ENCODE data around the gene CRYGA. TPM values are rescaled to one million over a fixed set of nuclear protein-coding genes. Genes with fewer than 3 reads are reported as not detected.

Gene CRYGA, protein sequence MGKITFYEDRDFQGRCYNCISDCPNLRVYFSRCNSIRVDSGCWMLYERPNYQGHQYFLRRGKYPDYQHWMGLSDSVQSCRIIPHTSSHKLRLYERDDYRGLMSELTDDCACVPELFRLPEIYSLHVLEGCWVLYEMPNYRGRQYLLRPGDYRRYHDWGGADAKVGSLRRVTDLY
- total RNA-seq = not detected

DNA sequence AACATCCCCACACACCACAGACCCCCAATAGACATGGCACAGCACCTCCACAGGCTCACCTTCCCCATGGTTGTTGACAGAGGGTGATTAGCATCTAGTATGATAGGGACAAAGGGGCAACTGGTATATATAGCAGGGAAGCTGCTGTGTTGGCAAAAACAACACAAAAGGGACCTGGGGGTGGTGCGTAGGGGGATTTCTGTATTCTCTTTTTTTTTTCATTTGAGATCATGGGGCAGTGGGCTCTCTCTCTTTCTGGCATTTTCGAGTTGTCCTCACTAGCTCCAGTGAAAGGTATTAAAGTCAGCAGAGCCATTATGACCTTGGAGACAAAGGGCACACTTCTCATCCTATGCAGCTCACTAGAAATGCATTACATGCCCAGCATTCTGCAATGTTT, at the start of gene CRYGA:
TSS of gene CRYGA (minus strand) at position 101 of the 400 bp plus-strand sequence. CDS start at position 68, 33 bp downstream.
- TF ChIP-seq, protein P1, sequence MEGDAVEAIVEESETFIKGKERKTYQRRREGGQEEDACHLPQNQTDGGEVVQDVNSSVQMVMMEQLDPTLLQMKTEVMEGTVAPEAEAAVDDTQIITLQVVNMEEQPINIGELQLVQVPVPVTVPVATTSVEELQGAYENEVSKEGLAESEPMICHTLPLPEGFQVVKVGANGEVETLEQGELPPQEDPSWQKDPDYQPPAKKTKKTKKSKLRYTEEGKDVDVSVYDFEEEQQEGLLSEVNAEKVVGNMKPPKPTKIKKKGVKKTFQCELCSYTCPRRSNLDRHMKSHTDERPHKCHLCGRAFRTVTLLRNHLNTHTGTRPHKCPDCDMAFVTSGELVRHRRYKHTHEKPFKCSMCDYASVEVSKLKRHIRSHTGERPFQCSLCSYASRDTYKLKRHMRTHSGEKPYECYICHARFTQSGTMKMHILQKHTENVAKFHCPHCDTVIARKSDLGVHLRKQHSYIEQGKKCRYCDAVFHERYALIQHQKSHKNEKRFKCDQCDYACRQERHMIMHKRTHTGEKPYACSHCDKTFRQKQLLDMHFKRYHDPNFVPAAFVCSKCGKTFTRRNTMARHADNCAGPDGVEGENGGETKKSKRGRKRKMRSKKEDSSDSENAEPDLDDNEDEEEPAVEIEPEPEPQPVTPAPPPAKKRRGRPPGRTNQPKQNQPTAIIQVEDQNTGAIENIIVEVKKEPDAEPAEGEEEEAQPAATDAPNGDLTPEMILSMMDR (IDR thresholded peaks at IDR 0.05) = no peak
- no peak within 1 kb of the TSS for H3K27ac Mint-ChIP-seq
- H3K4me3 Mint-ChIP-seq = no peak within 1 kb of the TSS
- ATAC-seq = no peak
- H3K9me3 Mint-ChIP-seq = no peaks in the 10 kb centered on the region
- H3K27me3 Mint-ChIP-seq = peaks cover 2% of the 10 kb centered on the region
- intact Hi-C loops (cut with micrococcal nuclease) = no loop called here
- ChIA-PET CTCF (interaction anchor here (1.6 kb wide), 1 partner anchor 9 kb away, joined by 3 read pairs; no protein-coding TSS in a partner anchor), POLR2A (no interaction called here)
- no peak for DNase-seq
- no peaks in the 10 kb centered on the region for H3K4me1 Mint-ChIP-seq (ENCODE audit: low read depth)
- no peaks in the 10 kb centered on the region for H3K36me3 Mint-ChIP-seq (ENCODE audit: low read depth)

DNA sequence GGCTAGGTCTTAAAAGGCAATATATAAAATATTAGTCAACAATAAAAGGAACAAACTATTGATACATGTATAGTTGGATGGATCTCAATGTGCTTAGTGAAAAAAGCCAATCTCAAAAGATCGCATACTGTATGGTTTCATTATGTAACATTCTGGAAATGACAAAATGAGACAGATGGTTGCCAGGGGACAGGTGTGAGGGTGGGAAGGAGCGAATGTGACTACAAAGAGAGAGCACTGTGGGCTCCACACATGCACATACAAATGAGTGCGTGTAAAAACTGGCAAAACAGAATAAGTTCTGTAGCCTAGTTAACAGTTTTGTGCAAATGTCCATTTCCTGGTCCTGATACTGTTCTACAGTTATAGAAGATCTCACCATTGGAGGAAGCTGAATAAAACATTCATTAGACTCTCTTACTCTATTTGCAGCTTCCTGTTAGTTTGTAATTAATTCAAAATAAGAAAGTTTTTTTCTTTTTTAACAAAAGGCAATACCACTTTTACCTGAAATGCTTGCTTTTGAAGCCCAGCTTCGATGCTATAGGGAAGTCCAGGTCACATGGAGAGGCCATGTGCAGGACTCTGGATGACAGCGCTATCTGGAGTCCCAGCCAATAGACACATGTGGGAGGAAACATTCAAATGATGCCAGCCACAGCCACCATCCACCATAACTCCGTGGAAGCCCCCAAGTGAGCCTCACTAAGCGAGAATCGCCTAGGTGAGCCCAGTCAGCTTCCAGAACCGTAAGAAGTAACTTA, 47.5 kb upstream of the CRYGA start:
- H3K4me3 Mint-ChIP-seq = no peak overlapping the region
- ATAC-seq (no peak), DNase-seq (no peak)
- ChIA-PET CTCF (no interaction called here), POLR2A (no interaction called here)
- intact Hi-C loops (cut with micrococcal nuclease) = no loop called here
- H3K27ac Mint-ChIP-seq = no peak overlapping the region
- H3K36me3 Mint-ChIP-seq (ENCODE audit: low read depth) = no peaks in the 10 kb centered on the region
- H3K27me3 Mint-ChIP-seq = no peaks in the 10 kb centered on the region
- TF ChIP-seq, protein P1 (IDR thresholded peaks at IDR 0.05) = no peak
- H3K4me1 Mint-ChIP-seq (ENCODE audit: low read depth) = no peaks in the 10 kb centered on the region
- H3K9me3 Mint-ChIP-seq = no peaks in the 10 kb centered on the region

DNA sequence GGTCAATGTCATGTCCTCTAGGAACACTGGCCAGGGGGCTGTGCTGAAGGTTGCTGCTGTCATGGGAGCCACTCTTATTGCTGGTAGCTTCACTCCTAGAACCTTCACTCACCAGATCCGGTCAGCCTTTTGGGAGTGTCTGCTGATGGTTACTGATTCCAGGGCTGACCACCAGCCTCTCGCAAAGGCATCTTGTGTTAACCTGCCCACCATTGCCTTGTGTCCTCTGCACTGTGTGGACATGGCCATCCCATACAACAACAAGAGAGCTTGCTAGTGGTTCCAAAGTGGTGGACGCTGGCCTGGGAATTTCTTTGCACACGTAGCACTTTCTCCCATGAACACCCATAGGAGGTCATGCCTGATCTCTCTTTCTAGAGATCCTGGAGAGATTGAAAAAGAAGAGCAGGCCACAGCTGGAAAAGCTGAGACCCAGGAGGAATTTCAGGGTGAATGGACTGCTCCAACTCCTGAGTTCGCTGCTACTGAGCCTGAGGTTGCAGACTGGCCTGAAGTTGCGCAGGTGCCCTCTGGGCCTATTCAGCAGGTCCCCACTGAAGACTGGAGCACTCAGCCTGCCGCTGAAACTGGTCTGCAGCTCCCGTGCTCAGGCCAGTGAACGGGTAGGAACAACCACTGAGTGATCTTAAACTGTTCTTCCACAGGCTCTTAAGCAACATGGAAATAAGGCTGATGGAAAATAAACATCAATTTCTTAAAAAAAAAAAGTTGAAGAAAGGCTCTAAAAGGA, 45.1 kb upstream of the CRYGA start:
- ATAC-seq (no peak), DNase-seq (no peak)
- POLR2A ChIA-PET = no interaction called here
- H3K36me3 Mint-ChIP-seq (ENCODE audit: low read depth) = no peaks in the 10 kb centered on the region
- H3K27me3 Mint-ChIP-seq = no peaks in the 10 kb centered on the region
- H3K4me3 Mint-ChIP-seq = no peak overlapping the region
- intact Hi-C loops (cut with micrococcal nuclease) = no loop called here
- peaks cover 4% of the 10 kb centered on the region for H3K4me1 Mint-ChIP-seq (ENCODE audit: low read depth)
- TF ChIP-seq, protein P1 (IDR thresholded peaks at IDR 0.05) = no peak
- no peak overlapping the region for H3K27ac Mint-ChIP-seq
- H3K9me3 Mint-ChIP-seq = no peaks in the 10 kb centered on the region
- CTCF ChIA-PET = no interaction called here

DNA sequence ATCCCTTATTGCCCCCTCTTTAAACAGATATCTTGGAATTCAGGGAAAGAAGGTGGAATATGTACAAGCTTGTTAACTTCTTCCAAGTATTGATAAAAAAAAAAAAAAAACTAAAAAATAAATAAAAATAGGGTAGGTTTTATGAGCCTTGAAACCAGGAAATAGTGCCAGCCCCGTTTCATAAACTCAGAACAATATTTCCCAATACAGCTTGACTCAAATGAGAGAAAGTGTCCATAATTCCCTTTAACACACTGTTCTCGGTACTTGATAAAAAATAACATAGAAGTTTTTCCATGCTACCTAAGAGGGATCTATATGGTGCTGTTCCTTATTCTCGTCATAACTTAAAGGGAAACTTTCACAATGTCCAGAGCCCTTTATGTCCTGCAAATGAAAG, 44.4 kb upstream of the CRYGA start:
- POLR2A ChIA-PET = no interaction called here
- no peak overlapping the region for H3K27ac Mint-ChIP-seq
- intact Hi-C loops (cut with micrococcal nuclease) = no loop called here
- TF ChIP-seq, protein P1 (IDR thresholded peaks at IDR 0.05) = no peak
- H3K4me1 Mint-ChIP-seq (ENCODE audit: low read depth) = peaks cover 4% of the 10 kb centered on the region
- H3K4me3 Mint-ChIP-seq = no peak overlapping the region
- DNase-seq = no peak
- no peaks in the 10 kb centered on the region for H3K36me3 Mint-ChIP-seq (ENCODE audit: low read depth)
- no peaks in the 10 kb centered on the region for H3K27me3 Mint-ChIP-seq
- CTCF ChIA-PET = no interaction called here
- no peak for ATAC-seq
- H3K9me3 Mint-ChIP-seq = no peaks in the 10 kb centered on the region

DNA sequence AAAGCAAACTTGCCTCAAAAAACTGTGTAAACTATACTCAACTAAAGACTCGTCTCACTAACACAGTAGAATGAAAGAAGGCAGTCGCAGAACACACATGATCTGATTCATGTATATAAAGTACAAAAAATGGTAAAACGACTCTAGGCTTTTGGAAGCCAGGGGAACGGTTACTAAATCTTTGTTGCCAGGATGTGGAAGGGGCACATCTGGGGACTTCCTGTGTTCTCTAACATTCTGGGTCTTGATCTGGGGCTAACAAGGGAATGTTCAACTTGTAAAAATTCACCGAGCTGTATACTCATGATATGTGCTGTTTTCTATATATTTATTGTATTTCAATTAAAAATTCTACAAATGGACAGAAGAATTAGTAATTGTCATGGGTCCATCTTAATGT, 40.8 kb upstream of the CRYGA start:
- DNase-seq (no peak), ATAC-seq (no peak)
- H3K27ac Mint-ChIP-seq = no peak overlapping the region
- ChIA-PET POLR2A (no interaction called here), CTCF (interaction anchor here (1.0 kb wide), 1 partner anchor 29 kb away, joined by 6 read pairs; no protein-coding TSS in a partner anchor)
- intact Hi-C loops (cut with micrococcal nuclease) = no loop called here
- no peaks in the 10 kb centered on the region for H3K9me3 Mint-ChIP-seq
- H3K4me1 Mint-ChIP-seq (ENCODE audit: low read depth) = peaks cover 4% of the 10 kb centered on the region
- no peak overlapping the region for H3K4me3 Mint-ChIP-seq
- TF ChIP-seq, protein P1 (IDR thresholded peaks at IDR 0.05) = no peak
- no peaks in the 10 kb centered on the region for H3K27me3 Mint-ChIP-seq
- no peaks in the 10 kb centered on the region for H3K36me3 Mint-ChIP-seq (ENCODE audit: low read depth)
